ENCODE results near the gene FAM228B.

- TF ChIP-seq EZH2 (IDR thresholded peaks at IDR 0.05) (no peak), POLR2AphosphoS5 (IDR thresholded peaks at IDR 0.05; ENCODE audit: borderline replicate concordance, low read depth, low read length) (no peak)
These were observed 59.2 kb downstream of the FAM228B start for GRCh38 chr2:24182507-24182906.

All from SK-N-MC (cell line).